Neural cell (in vitro differentiated cells): ENCODE results near the gene ARHGEF10L.

Experiments
- EP300 ChIP-seq: fragments of 450-650 bp; conservative IDR thresholded peaks from 2 replicates; pipeline ENCODE4 v1.6.1; 2014; ENCODE audit warnings: antibody characterized with exemption, mild to moderate bottlenecking, moderate library complexity; ENCODE audit not compliant: poor library complexity, severe bottlenecking
- EZH2 ChIP-seq: fragments of 200-600, 300-800 bp; shearing (Covaris generic), sonication (generic); IDR thresholded peaks from 2 replicates; pipeline ENCODE4 v1.6.1; 2014; ENCODE audit warnings: antibody characterized with exemption, low read length, borderline replicate concordance, mild to moderate bottlenecking; ENCODE audit not compliant: insufficient read depth, poor library complexity, severe bottlenecking
- MXI1 ChIP-seq: fragments of 450-650 bp; conservative IDR thresholded peaks from 2 replicates; pipeline ENCODE4 v1.6.1; 2014; ENCODE audit warnings: antibody characterized with exemption, mild to moderate bottlenecking; ENCODE audit not compliant: poor library complexity, severe bottlenecking
- POLR2AphosphoS5 ChIP-seq: IDR thresholded peaks from 2 replicates; pipeline ENCODE4 v1.6.1; 2012
- RAD21 ChIP-seq: fragments of 450-650 bp; conservative IDR thresholded peaks from 2 replicates; pipeline ENCODE4 v1.6.1; 2014; ENCODE audit warnings: antibody characterized with exemption, mild to moderate bottlenecking, moderate library complexity
- SMC3 ChIP-seq: fragments of 450-650 bp; conservative IDR thresholded peaks from 2 replicates; pipeline ENCODE4 v1.6.1; 2014; ENCODE audit warnings: antibody characterized with exemption, mild to moderate bottlenecking, moderate library complexity; ENCODE audit not compliant: poor library complexity
- TF ChIP-seq, protein P1 (sequence below): fragments of 450-650 bp; IDR thresholded peaks from 2 replicates; pipeline ENCODE4 v1.5.1; 2014; ENCODE audit warnings: antibody characterized with exemption, mild to moderate bottlenecking, moderate library complexity; ENCODE audit not compliant: poor library complexity, severe bottlenecking
- TF ChIP-seq, protein P2 (sequence below): IDR thresholded peaks from 2 replicates; pipeline ENCODE4 v1.6.1; 2012; ENCODE audit warnings: borderline replicate concordance

DNA sequence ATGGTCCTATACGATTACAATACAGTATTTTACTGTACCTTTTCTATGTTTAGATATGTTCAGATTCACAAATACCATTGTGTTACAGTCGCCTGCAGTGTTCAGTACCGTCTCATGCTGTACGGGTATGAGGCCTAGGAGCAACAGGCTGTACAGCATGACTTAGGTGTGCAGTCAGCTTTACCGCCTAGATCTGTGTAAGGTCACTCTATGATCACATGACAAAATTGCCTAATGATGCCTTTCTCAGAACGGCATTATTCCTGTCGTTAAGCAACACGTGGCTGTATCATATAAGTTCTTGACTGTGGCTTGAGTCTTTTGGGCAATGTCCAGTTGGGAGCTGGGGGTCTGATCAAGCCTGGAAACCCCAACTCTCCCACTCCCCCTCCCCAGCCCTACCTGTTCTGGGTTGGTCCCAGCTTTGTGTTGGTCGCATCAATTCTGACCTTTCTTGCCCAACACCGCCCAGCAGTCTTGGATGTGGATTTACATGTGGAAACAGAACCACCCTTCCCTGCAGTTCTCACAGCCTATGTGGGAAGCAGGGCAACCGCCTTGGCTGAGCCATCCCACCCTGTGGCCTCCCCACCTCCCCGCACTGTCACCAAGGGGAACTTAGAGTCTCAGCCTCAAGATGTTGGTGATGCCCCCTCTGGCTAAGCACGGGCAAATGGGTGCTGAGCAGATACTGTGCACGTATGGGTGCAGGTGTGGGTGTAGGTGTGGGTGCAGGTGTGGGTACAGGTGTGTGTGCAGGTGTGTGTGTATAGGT lies 135.4 kb downstream of the ARHGEF10L start:
- TF ChIP-seq, protein P1, sequence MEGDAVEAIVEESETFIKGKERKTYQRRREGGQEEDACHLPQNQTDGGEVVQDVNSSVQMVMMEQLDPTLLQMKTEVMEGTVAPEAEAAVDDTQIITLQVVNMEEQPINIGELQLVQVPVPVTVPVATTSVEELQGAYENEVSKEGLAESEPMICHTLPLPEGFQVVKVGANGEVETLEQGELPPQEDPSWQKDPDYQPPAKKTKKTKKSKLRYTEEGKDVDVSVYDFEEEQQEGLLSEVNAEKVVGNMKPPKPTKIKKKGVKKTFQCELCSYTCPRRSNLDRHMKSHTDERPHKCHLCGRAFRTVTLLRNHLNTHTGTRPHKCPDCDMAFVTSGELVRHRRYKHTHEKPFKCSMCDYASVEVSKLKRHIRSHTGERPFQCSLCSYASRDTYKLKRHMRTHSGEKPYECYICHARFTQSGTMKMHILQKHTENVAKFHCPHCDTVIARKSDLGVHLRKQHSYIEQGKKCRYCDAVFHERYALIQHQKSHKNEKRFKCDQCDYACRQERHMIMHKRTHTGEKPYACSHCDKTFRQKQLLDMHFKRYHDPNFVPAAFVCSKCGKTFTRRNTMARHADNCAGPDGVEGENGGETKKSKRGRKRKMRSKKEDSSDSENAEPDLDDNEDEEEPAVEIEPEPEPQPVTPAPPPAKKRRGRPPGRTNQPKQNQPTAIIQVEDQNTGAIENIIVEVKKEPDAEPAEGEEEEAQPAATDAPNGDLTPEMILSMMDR = no peak
- TF ChIP-seq EZH2 = no peak
- TF ChIP-seq POLR2AphosphoS5 = no peak
- no peak for TF ChIP-seq RAD21
- no peak for TF ChIP-seq SMC3
- TF ChIP-seq, protein P2, sequence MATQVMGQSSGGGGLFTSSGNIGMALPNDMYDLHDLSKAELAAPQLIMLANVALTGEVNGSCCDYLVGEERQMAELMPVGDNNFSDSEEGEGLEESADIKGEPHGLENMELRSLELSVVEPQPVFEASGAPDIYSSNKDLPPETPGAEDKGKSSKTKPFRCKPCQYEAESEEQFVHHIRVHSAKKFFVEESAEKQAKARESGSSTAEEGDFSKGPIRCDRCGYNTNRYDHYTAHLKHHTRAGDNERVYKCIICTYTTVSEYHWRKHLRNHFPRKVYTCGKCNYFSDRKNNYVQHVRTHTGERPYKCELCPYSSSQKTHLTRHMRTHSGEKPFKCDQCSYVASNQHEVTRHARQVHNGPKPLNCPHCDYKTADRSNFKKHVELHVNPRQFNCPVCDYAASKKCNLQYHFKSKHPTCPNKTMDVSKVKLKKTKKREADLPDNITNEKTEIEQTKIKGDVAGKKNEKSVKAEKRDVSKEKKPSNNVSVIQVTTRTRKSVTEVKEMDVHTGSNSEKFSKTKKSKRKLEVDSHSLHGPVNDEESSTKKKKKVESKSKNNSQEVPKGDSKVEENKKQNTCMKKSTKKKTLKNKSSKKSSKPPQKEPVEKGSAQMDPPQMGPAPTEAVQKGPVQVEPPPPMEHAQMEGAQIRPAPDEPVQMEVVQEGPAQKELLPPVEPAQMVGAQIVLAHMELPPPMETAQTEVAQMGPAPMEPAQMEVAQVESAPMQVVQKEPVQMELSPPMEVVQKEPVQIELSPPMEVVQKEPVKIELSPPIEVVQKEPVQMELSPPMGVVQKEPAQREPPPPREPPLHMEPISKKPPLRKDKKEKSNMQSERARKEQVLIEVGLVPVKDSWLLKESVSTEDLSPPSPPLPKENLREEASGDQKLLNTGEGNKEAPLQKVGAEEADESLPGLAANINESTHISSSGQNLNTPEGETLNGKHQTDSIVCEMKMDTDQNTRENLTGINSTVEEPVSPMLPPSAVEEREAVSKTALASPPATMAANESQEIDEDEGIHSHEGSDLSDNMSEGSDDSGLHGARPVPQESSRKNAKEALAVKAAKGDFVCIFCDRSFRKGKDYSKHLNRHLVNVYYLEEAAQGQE = no peak
- TF ChIP-seq MXI1 = no peak
- TF ChIP-seq EP300 = no peak
